Measurements from ENCODE around the gene CCDC171.

- TF ChIP-seq CTCF (IDR thresholded peaks at IDR 0.05) = no peak
- no peak for TF ChIP-seq EP300 (IDR thresholded peaks at IDR 0.05)
- TF ChIP-seq POLR2A (IDR thresholded peaks at IDR 0.05) = no peak
These were observed 429.3 kb downstream of the CCDC171 start for GRCh38 chr9:15982182-15982581.

Measured in suprapubic skin (tissue), 3 donors.